Adrenal gland (tissue), 5 donors: ENCODE data around the gene PPM1F.

Source experiments
- POLR2A ChIP-seq, 2 donors: fragments of 450-650 bp; IDR thresholded peaks; one replicate each; pipeline ENCODE4 v1.6.1; 2017; ENCODE audit warnings: antibody characterized with exemption in 2 of 2, mild to moderate bottlenecking in 2 of 2, moderate library complexity in 1 of 2
- TF ChIP-seq, protein P1 (sequence below), 6 experiments: fragments of 450-650 bp in 4 of 6; fragments of 200-600 bp in 2 of 6; sonication (generic) in 1 of 6; IDR thresholded peaks; 1 replicate in 5 of 6; 2 replicates in 1 of 6; pipeline versions ENCODE4 v1.5.1 to v1.8.0; 2016 to 2021; ENCODE audit warnings: antibody characterized with exemption in 6 of 6, mild to moderate bottlenecking in 2 of 6, moderate library complexity in 1 of 6
- donor health status: DM: no; HTN: no; CAD: no.

DNA sequence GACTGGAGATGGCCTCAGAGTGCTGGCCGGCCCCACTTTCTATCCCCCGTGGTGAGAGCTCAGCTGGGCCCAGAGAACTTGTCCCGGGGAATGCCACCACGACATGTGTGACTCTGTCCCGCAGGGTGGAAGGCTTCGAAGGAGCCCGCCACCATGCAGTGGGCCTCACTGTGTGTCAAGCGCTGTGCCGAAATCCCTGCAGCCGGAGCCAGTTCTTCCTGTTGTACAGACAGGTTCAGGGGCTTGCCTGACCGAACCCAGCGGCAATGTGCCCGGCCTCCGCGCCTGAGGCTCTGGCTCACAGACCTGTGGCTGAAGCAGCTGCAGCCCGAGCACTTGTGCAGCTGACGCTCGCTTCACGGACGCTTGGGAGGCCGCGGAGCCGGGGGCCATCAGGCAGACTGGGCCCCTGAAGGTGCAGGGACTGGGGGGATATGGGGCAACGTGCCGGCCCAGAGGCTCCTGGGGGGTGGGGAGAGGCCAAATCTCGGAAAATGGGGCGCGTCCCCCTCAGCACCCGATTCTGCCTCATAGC is 650 bp downstream of the PPM1F start:
- TF ChIP-seq, protein P1, sequence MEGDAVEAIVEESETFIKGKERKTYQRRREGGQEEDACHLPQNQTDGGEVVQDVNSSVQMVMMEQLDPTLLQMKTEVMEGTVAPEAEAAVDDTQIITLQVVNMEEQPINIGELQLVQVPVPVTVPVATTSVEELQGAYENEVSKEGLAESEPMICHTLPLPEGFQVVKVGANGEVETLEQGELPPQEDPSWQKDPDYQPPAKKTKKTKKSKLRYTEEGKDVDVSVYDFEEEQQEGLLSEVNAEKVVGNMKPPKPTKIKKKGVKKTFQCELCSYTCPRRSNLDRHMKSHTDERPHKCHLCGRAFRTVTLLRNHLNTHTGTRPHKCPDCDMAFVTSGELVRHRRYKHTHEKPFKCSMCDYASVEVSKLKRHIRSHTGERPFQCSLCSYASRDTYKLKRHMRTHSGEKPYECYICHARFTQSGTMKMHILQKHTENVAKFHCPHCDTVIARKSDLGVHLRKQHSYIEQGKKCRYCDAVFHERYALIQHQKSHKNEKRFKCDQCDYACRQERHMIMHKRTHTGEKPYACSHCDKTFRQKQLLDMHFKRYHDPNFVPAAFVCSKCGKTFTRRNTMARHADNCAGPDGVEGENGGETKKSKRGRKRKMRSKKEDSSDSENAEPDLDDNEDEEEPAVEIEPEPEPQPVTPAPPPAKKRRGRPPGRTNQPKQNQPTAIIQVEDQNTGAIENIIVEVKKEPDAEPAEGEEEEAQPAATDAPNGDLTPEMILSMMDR (IDR thresholded peaks at IDR 0.05), result no peak
- no peak for TF ChIP-seq POLR2A (IDR thresholded peaks at IDR 0.05)
